Stimulated activated CD4-positive, alpha-beta T cell treated with anti-CD3 and anti-CD28 coated beads, Interleukin-1b, Interleukin-23, amount 100 ng/mL, for 4 hours (primary cell): ENCODE results near the gene SPAG4.

Source experiments
- DNase-seq, 2 donors: peaks; one replicate each; pipeline ENCODE4 v3.0.0-alpha.2; 2020; ENCODE audit warnings: low read depth in 2 of 2

SPAG4 gene

DNA sequence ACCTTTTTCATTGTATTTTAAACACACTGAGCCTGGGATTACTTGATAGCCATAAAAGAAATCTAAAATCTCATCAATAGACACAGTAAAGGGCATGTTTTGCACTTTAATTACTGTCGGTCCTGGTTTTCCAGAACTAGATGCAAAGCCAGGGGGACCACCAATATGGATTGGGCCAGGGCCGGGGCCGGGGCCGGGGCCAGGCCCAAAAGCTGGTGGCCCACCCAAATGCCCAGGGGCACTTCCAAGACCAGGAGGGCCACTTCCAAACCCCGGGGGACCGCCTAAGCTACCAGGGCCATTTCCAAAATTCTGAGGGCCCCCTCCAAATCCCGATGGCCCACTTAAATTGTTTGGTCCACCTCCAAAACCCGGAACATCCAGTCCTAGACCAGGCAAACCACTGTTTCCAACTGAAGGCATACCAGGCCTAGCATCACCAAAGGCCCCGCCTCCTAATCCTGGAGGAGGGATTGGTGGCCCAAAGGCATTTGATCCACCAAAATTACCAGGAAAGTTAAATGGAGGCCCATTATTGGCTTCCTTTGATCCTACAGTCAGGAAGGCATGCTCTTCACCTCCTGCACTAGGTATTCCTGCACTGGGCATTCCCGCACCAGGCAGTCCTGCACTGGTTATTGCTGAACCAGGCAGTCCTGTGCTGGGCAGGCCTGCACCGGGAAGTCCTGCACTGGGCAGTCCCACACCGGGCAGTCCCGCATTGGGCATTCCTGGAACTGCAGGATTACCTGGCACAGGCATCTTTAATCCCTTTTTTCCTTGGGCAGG lies 37.2 kb downstream of the SPAG4 start:
- DNase-seq: no peak

- DNase-seq: no peak
Observed at GRCh38 chr20:35653430-35653734, 37.8 kb downstream of the SPAG4 start.

GRCh38 chr20:35653893-35654292 lies 38.3 kb downstream of the SPAG4 start:
- DNase-seq: no peak

DNA sequence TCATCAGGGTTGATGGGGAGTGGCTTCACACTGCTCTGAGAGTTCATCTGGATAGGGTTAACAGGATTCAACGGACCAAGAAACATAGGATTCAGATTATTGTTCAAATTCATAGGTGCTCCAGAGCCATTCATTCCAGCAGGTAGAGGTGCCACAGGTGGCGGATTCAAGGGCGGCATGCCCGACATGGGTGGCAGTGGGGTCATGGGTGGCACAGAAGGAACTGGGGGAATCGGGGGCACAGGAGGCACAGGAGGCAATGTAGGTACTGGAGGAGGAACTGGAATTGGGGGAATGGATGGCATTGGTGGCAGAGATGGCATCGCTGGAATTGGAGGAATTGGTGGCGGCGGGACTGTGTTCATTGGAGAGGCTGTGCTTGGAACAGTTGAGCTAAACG lies 38.8 kb downstream of the SPAG4 start:
- DNase-seq: no peak

GRCh38 chr20:35657271-35657670 lies 41.6 kb downstream of the SPAG4 start:
- no peak for DNase-seq

- DNase-seq: peak in 1 of 2 donors; percentile 21
Observed at GRCh38 chr20:35660122-35660937, 44.7 kb downstream of the SPAG4 start.

DNA sequence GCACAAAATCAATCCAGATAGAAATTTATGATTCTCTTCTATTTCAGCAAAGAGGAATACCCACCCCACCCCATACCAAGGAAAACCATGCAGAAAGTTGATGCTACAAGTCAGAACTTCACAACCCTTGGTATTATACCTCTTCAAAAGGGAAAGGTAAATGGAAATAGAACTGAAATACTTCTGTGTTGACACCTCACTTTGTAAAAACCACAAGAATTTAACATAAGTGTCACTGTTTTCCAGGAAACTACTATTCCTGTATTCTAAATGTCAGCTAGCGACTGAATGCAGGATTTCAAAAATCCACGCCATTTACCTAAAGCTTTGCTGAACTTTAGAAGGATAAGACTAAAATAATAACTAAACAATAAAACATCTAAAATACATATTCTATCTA lies 45.4 kb downstream of the SPAG4 start:
- DNase-seq: no peak

- DNase-seq: no peak
Observed at GRCh38 chr20:35661908-35662307, 46.3 kb downstream of the SPAG4 start.

- no peak for DNase-seq
Observed at GRCh38 chr20:35662551-35662950, 46.9 kb downstream of the SPAG4 start.

DNA sequence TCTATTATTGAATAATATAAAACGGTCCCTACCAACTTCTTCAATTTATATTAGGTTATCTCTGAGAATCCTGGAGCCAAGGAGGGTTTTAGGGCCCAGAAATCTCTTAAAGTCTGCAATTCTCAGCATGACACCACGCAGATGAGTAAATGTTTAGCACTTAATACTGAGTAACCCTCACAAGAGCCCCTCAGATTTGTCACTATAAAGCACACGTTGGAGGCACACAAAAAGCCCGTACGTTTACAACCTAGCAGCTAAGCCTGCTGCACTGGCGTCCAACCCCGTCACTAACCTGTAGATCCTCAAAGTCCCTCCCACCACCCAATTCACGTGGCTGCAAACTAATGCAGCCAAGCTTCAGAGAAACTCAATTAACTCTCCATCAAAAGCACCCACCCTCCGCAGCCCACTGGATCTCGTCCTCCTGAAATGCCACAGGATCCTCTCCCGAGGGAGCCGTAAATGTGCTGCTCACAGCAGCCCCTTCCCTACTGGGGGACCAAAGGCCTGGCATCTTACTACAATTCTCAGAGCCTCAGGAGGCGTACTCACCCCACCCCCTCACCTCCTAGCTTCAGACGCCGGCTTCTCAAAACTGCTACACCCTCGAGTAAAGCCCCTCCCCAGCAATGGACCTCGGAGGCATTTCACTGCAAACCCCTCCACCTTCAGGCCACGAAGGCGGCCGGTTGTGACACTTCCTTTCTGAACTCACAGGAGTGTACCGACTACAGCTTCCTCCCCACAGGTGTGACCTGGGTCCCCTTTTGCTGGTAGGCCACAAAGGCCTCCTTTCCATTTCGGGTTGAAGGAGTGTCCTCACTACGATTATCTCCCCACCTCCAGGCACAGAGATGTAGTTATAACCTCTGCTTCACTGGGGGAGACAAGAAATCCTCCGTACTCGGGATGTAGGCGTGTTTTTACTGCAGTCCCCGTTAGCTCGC lies 48.2 kb downstream of the SPAG4 start:
- DNase-seq: peak; percentile 33 to 34

GRCh38 chr20:35664466-35665206 lies 49.0 kb downstream of the SPAG4 start, which contains the start of the genes CPNE1 and RBM12:
Gene CPNE1 (minus strand): TSS chr20:35664900. CDS start chr20:35632923, 31,977 bp downstream.
Gene RBM12 (minus strand): TSS chr20:35664900. CDS start chr20:35655322, 9,578 bp downstream.
- DNase-seq: peak; percentile 84 to 86

GRCh38 chr20:35665949-35666288 lies 50.3 kb downstream of the SPAG4 start:
- no peak for DNase-seq

- no peak for DNase-seq
Observed at GRCh38 chr20:35669221-35669620, 53.6 kb downstream of the SPAG4 start.

- no peak for DNase-seq
Observed at GRCh38 chr20:35669681-35670080, 54.1 kb downstream of the SPAG4 start.
